Sigmoid colon (tissue), 4 donors: ENCODE results near the gene RASSF8.

Source experiments
- CTCF ChIP-seq, 4 experiments: fragments of 450-650 bp in 3 of 4; fragments of 200-600 bp in 1 of 4; IDR thresholded peaks; one replicate each; pipeline ENCODE4 v1.5.1; 2016 to 2019; ENCODE audit warnings: antibody characterized with exemption in 4 of 4, mild to moderate bottlenecking in 3 of 4, moderate library complexity in 2 of 4
- POLR2A ChIP-seq, 2 donors: fragments of 450-650 bp; IDR thresholded peaks; one replicate each; pipeline ENCODE4 v1.6.1; 2016; ENCODE audit warnings: antibody characterized with exemption in 2 of 2, mild to moderate bottlenecking in 2 of 2, moderate library complexity in 2 of 2
- POLR2AphosphoS5 ChIP-seq, 4 donors: sonication (generic); formaldehyde crosslinking; IDR thresholded peaks; one replicate each; pipeline ENCODE4 v1.6.1; 2017; ENCODE audit warnings: antibody characterized with exemption in 4 of 4

- no peak for TF ChIP-seq POLR2A (IDR thresholded peaks at IDR 0.05)
- TF ChIP-seq CTCF (IDR thresholded peaks at IDR 0.05) = no peak
- TF ChIP-seq POLR2AphosphoS5 (IDR thresholded peaks at IDR 0.05) = no peak
Measured at GRCh38 chr12:26096036-26096435, 137.6 kb downstream of the RASSF8 start.
